Breast epithelium (tissue), 4 donors: ENCODE results near the gene IFIT3. TPM values are rescaled to one million over a fixed set of nuclear protein-coding genes. Genes with fewer than 3 reads are reported as not detected.
A peak's percentile ranks its signal among the peaks of the same experiment; 100 is the strongest.
"Not testable (repeated sequence)": the region's sequence is repeated elsewhere in the genome, so short reads cannot be mapped to it uniquely, and the experiment has no call there.

Experiments
- DNase-seq, 2 donors: peaks; one replicate each; pipeline ENCODE4 v3.0.0-alpha.2; 2019; ENCODE audit warnings: low spot score in 2 of 2
- H3K27ac ChIP-seq, 2 donors: fragments of 200-600 bp; sonication (generic) in 1 of 2; one replicate each; pipeline ENCODE4 v1.5.1; 2016 to 2019; ENCODE audit warnings: mild to moderate bottlenecking in 1 of 2
- H3K27me3 ChIP-seq, 2 donors: fragments of 200-600 bp; sonication (generic) in 1 of 2; one replicate each; pipeline versions ENCODE4 v1.5.1 to v1.6.0; 2017 to 2019; ENCODE audit warnings: control low read depth in 1 of 2, mild to moderate bottlenecking in 1 of 2
- H3K36me3 ChIP-seq: fragments of 200-600 bp; one replicate; pipeline ENCODE4 v1.5.1; 2019
- H3K4me1 ChIP-seq, 2 donors: fragments of 200-600 bp; sonication (generic); one replicate each; pipeline ENCODE4 v1.5.1; 2016 to 2019; ENCODE audit warnings: control low read depth in 1 of 2
- H3K4me3 ChIP-seq, 3 donors: fragments of 200-600 bp; sonication (generic); 1 replicate in 2 of 3; 2 replicates in 1 of 3; pipeline ENCODE4 v1.5.1; 2016 to 2019; ENCODE audit warnings: mild to moderate bottlenecking in 3 of 3, moderate library complexity in 2 of 3
- H3K9me3 ChIP-seq, 2 donors: fragments of 200-600 bp; sonication (generic) in 1 of 2; one replicate each; pipeline ENCODE4 v1.5.1; 2016 to 2019; ENCODE audit warnings: control low read depth in 1 of 2
- POLR2A ChIP-seq: fragments of 450-650 bp; IDR thresholded peaks from one replicate; pipeline ENCODE4 v1.6.1; 2016; ENCODE audit warnings: antibody characterized with exemption, mild to moderate bottlenecking, moderate library complexity
- POLR2AphosphoS5 ChIP-seq, 3 donors: sonication (generic); formaldehyde crosslinking; IDR thresholded peaks; one replicate each; pipeline ENCODE4 v1.6.1; 2017; ENCODE audit warnings: antibody characterized with exemption in 3 of 3
- intact Hi-C: fragments of 100-400 bp; cut with DNase I; formaldehyde crosslinking; loops from one replicate; pipeline ENCODE4 v1.15.1; 2023; ENCODE audit warnings: low total_unique reads
- total RNA-seq, 3 donors: library from RNA; depleted of rRNA; stranded (reverse); fragments of >200 nt; gene quantifications; one replicate each; pipeline ENCODE4 v1.1.0, GENCODE V29; 2016
- TF ChIP-seq, protein P1 (sequence below), 3 donors: fragments of 450-650 bp; IDR thresholded peaks; one replicate each; pipeline ENCODE4 v1.5.1; 2016 to 2017; ENCODE audit warnings: antibody characterized with exemption in 3 of 3, mild to moderate bottlenecking in 3 of 3, moderate library complexity in 3 of 3

IFIT3 gene
- total RNA-seq, 3 donors from 2014 or later: 8.2 to 10.4 (median 9.5) TPM

DNA sequence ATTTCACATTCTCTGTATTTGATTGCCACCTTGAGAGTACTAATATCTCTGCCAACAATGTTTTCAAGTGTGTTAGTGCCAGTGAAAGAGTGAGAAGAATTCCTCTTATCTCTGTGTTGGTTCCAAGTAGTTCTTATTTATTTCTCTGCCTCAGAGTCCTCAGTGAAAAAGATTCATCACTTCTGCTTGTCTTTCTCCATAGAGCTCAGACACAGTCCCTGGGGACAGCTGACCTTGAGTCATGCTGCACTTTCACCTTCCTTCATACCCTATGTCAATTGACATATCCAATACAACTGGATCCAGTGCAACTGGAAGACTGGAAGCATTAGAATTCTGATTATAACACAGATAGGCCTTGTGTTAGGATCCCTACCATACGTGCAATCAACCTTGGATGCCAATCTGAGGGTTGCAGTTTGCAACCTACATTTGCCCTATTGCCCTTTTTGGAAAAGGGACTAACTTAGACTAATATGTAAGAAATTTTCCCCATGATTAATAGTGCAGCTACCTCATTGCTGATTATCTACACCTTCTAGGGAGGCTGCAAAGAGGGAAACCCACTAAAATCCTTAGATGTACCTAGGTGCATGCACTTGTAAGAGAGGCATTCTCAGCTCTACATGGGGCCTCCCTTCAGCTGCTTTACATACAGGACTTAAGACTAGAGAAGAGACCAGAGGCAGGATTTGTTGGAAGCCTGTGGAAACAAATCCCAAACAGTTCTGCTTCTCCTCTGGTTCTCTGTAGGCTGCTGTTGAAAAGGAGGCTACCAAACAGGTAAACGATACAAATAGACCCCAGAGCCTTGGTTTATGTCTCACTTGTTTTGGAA is 17.5 kb upstream of the IFIT3 start:
- intact Hi-C loops: no loop called here
- no peaks in the 10 kb centered on the region for H3K36me3 ChIP-seq
- DNase-seq: no peak
- H3K4me3 ChIP-seq: no peak overlapping the region
- no peaks in the 10 kb centered on the region for H3K9me3 ChIP-seq
- H3K27me3 ChIP-seq: no peaks in the 10 kb centered on the region
- TF ChIP-seq POLR2AphosphoS5 (IDR thresholded peaks at IDR 0.05): no peak
- TF ChIP-seq, protein P1, sequence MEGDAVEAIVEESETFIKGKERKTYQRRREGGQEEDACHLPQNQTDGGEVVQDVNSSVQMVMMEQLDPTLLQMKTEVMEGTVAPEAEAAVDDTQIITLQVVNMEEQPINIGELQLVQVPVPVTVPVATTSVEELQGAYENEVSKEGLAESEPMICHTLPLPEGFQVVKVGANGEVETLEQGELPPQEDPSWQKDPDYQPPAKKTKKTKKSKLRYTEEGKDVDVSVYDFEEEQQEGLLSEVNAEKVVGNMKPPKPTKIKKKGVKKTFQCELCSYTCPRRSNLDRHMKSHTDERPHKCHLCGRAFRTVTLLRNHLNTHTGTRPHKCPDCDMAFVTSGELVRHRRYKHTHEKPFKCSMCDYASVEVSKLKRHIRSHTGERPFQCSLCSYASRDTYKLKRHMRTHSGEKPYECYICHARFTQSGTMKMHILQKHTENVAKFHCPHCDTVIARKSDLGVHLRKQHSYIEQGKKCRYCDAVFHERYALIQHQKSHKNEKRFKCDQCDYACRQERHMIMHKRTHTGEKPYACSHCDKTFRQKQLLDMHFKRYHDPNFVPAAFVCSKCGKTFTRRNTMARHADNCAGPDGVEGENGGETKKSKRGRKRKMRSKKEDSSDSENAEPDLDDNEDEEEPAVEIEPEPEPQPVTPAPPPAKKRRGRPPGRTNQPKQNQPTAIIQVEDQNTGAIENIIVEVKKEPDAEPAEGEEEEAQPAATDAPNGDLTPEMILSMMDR (IDR thresholded peaks at IDR 0.05): no peak
- TF ChIP-seq POLR2A: no peak
- H3K4me1 ChIP-seq: no peaks in the 10 kb centered on the region
- H3K27ac ChIP-seq: no peak overlapping the region

DNA sequence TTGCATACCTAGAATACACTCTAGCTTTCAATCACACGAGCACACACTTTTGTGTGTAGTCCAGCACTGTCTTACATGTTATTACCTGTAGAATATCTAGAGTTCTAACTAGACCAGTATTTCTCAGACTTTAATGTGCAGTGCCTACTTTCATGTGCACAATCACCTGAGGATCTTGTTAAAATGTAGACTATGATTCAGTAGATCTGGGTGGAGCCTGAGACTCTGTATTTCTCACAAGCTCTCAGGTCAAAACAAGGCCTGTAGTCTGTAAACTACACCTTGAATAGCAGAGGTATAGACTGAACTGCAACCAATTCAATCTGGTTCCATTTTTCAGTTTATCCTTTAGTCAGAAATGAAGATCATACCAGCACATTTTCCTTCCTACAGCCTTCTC is 14.8 kb upstream of the IFIT3 start:
- no peak for TF ChIP-seq POLR2AphosphoS5 (IDR thresholded peaks at IDR 0.05)
- no peak for TF ChIP-seq POLR2A
- TF ChIP-seq, protein P1 (IDR thresholded peaks at IDR 0.05): no peak
- DNase-seq: no peak
- no peaks in the 10 kb centered on the region for H3K4me1 ChIP-seq
- intact Hi-C loops: no loop called here
- H3K4me3 ChIP-seq: no peak overlapping the region
- H3K27ac ChIP-seq: no peak overlapping the region
- H3K9me3 ChIP-seq: no peaks in the 10 kb centered on the region
- no peaks in the 10 kb centered on the region for H3K27me3 ChIP-seq
- no peaks in the 10 kb centered on the region for H3K36me3 ChIP-seq

DNA sequence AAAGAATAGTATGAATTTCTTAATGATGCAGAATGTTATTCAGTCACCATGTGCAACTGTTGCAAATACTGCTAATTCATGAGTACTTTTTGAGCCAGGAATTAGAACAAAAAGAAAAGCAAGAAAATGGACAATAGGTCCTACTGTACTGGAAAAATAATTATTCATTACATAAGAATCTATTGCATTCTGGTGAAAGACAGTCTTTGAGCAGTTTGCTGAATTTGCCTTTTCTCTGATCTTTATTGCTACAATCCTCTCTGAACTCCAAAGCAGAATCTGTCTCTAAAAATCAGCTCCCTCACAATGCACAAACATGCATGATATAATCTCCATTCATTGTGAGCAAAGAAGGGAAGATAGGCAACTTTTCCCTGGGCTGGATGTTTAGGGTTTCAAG is 13.1 kb upstream of the IFIT3 start:
- intact Hi-C loops: no loop called here
- no peaks in the 10 kb centered on the region for H3K9me3 ChIP-seq
- H3K27ac ChIP-seq: no peak overlapping the region
- no peak for DNase-seq
- no peaks in the 10 kb centered on the region for H3K27me3 ChIP-seq
- no peaks in the 10 kb centered on the region for H3K4me1 ChIP-seq
- H3K36me3 ChIP-seq: no peaks in the 10 kb centered on the region
- no peak overlapping the region for H3K4me3 ChIP-seq
- TF ChIP-seq, protein P1 (IDR thresholded peaks at IDR 0.05): no peak
- no peak for TF ChIP-seq POLR2AphosphoS5 (IDR thresholded peaks at IDR 0.05)
- no peak for TF ChIP-seq POLR2A

DNA sequence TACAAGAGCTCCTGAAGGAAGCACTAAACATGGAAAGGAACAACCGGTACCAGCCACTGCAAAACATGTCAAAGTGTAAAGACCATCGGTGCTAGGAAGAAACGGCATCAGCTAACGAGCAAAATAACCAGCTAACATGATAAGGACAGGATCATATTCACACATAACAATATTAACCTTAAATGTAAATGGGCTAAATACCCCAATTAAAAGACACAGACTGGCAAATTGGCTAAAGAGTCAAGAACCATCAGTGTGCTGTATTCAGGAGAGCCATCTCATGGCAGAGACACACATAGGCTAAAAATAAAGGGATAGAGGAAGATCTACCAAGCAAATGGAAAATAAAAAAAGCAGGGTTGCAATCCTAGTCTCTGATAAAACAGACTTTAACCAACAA is 9.8 kb upstream of the IFIT3 start:
- H3K36me3 ChIP-seq, H3K9me3 ChIP-seq, H3K4me1 ChIP-seq, H3K4me3 ChIP-seq, H3K27ac ChIP-seq, H3K27me3 ChIP-seq, intact Hi-C loops, DNase-seq: not testable (repeated sequence)

DNA sequence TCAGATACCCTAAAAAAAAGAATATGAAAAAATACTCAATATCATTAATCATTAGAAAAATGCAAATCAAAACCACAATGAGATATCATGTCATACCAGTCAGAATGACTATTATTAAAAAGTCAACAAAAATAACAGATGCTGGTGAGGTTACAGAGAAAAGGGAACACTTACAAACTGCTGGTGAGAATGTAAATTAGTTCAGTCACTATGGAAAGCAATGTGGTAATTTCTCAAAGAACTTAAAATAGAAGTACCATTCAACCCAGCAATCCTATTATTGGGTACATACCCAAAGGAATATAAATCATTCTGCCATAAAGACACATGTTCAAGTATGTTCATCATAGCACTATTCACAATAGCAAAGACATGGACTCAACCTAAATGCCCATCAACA is 2.7 kb upstream of the IFIT3 start:
- H3K36me3 ChIP-seq, H3K4me1 ChIP-seq, H3K4me3 ChIP-seq, DNase-seq, H3K9me3 ChIP-seq, H3K27ac ChIP-seq, intact Hi-C loops, H3K27me3 ChIP-seq: not testable (repeated sequence)

DNA sequence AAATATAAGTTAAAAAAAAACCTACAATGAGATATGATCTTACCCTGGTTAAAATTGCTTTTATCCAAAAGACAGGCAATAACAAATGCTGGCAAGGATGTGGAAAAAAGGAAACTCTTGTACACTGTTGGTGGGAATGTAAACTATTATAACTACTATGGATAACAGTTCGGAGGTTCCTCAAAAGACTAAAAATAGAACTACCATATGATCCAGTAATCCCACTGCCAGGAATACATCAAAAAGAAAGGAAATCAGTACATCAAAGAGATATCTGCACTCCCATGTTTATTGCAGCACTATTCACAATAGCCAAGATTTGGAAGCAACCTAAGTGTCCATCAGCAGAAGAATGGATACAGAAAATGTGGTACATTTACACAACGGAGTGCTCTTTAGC is 1.9 kb upstream of the IFIT3 start:
- intact Hi-C loops, H3K27ac ChIP-seq, H3K9me3 ChIP-seq, H3K27me3 ChIP-seq, DNase-seq, H3K4me1 ChIP-seq, H3K4me3 ChIP-seq, H3K36me3 ChIP-seq: not testable (repeated sequence)

DNA sequence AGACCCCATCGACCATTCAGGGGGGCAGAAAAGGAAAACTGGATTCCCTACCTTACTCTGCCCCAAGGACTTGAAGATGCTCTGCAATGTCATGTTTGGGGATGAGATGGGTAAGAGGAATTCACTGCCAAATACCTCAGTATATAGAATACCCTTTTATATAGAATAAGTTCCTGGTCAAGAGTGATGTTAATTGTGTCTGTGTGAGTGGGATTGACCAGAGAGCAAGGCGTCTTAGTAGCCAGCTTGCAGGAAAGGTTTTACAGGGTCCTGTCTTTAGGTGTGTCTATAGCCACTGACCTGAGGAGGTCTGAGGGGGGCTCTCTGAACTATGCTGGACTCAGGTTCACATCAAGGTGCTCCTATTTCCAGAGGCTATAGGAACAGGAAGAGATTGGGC is 1.4 kb downstream of the IFIT3 start:
- no peak for DNase-seq
- no peaks in the 10 kb centered on the region for H3K9me3 ChIP-seq
- H3K27me3 ChIP-seq: no peaks in the 10 kb centered on the region
- TF ChIP-seq, protein P1 (IDR thresholded peaks at IDR 0.05): no peak
- TF ChIP-seq POLR2AphosphoS5 (IDR thresholded peaks at IDR 0.05): no peak
- TF ChIP-seq POLR2A: no peak
- peaks cover 10 to 11% of the 10 kb centered on the region in 2 donors for H3K4me1 ChIP-seq
- intact Hi-C loops: no loop called here
- H3K27ac ChIP-seq: peak overlapping the region; percentile 77 to 85
- no peaks in the 10 kb centered on the region for H3K36me3 ChIP-seq
- H3K4me3 ChIP-seq: peak overlapping the region in 2 of 3 donors; percentile 27 to 52

DNA sequence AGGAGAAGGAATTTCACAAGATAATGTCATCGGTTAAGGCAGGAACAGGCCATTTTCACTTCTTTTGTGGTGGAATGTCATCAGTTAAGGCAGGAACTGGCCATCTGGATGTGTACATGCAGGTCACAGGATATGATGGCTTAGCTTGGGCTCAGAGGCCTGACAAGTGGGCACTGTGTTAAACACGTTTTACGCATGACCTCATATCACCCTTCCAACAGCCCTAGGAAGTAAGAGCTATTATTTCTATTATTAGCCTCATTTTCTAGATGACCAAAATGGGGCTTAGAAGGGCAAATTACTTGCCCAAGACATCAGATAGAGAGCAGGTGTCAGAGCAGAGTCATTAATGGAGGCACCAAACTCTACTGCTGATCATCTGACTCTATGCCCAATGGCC is 2.2 kb downstream of the IFIT3 start:
- intact Hi-C loops: not testable (repeated sequence)

More for the DNA sequence above, 2.2 kb downstream of the IFIT3 start:
- DNase-seq, H3K9me3 ChIP-seq, H3K27me3 ChIP-seq, H3K36me3 ChIP-seq, H3K4me3 ChIP-seq: not testable (repeated sequence)
- peaks cover 10 to 11% of the 10 kb centered on the region in 2 donors for H3K4me1 ChIP-seq
- H3K27ac ChIP-seq: peak overlapping the region; percentile 8 to 85
